ENCODE results near the gene LRRC47. TPM values are rescaled to one million over a fixed set of nuclear protein-coding genes. Genes with fewer than 3 reads are reported as not detected.

Gene LRRC47
- total and polyA plus RNA-seq, 2 of the 13 experiments (the other 11 are each of a cell fraction or from before 2014, with no cell fraction given), result 18.3 to 52.5 TPM

DNA sequence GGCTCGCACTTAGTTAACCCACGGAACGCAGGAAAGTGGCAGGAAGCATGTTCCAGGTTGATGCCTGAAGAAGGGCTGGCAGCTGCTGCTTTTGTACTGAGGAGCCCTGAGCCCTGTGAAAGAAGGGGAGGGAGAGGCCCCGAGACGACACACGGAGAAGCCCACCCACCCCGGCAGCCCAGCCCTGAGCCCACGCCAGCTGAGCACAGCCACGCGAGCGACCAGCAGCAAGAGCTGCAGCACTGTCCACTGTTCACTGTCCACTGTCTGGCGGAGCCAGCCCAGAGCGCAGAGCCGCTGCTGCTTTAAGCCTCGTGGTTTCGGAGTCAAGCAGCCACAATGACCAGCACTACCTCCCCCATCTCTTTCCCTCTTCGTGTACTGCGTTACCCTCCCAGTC is 5.3 kb downstream of the LRRC47 start:
- H3K79me2 ChIP-seq (ENCODE audit: insufficient read depth, low read length), result peaks cover 45% of the 10 kb centered on the region
- H3K9me3 ChIP-seq (ENCODE audit: low read length), result no peaks in the 10 kb centered on the region
- H3K9ac ChIP-seq (ENCODE audit: insufficient read depth, low read depth, low read length), result no peak overlapping the region
- H4K20me1 ChIP-seq (ENCODE audit: insufficient read depth, low read length), result 0 out of 2 replicates have a peak, but pooled peaks cover 9% of the 10 kb centered on the region
- H3K27me3 ChIP-seq (ENCODE audit: control insufficient read depth in 1 of 2, insufficient read depth in 2 of 2, low read length in 2 of 2), result no peaks in the 10 kb centered on the region; a peak in 1 of 5 replicates
- no peak for DNase-seq (ENCODE audit: low spot score)
- in situ Hi-C loops (cut with HindIII; ENCODE audit: extremely low pct_ligation_motif_present, low pct_unique_long_range_greater_than_20kb) (no loop called here), intact Hi-C loops (cut with micrococcal nuclease; ENCODE audit: unreplicated experiment) (no loop called here)
- peaks cover 32% of the 10 kb centered on the region for H3K4me1 ChIP-seq (ENCODE audit: insufficient read depth, low read length)
- TF ChIP-seq ZNF207 (IDR thresholded peaks at IDR 0.05; ENCODE audit: borderline replicate concordance) (no peak), TEAD3 (CRISPR knock-in tag; optimal IDR thresholded peaks at IDR 0.05; ENCODE audit: borderline replicate concordance) (no peak), CREM (IDR thresholded peaks at IDR 0.05) (no peak), CREM (CRISPR knock-in tag; IDR thresholded peaks at IDR 0.05) (no peak), MAFG (CRISPR knock-in tag; IDR thresholded peaks at IDR 0.05) (no peak), SP1 (IDR thresholded peaks at IDR 0.05) (no peak), SP1 (CRISPR knock-in tag; IDR thresholded peaks at IDR 0.05) (no peak), KLF6 (CRISPR knock-in tag; IDR thresholded peaks at IDR 0.05) (no peak), ZNF234 (CRISPR knock-in tag; conservative IDR thresholded peaks at IDR 0.05) (no peak), NR2F6 (IDR thresholded peaks at IDR 0.05) (no peak), NR2F6 (CRISPR knock-in tag; IDR thresholded peaks at IDR 0.05) (no peak), DNMT3B (CRISPR knock-in tag; conservative IDR thresholded peaks at IDR 0.05) (no peak), PPARG (CRISPR knock-in tag; conservative IDR thresholded peaks at IDR 0.05) (no peak)
- TF ChIP-seq, protein P1, sequence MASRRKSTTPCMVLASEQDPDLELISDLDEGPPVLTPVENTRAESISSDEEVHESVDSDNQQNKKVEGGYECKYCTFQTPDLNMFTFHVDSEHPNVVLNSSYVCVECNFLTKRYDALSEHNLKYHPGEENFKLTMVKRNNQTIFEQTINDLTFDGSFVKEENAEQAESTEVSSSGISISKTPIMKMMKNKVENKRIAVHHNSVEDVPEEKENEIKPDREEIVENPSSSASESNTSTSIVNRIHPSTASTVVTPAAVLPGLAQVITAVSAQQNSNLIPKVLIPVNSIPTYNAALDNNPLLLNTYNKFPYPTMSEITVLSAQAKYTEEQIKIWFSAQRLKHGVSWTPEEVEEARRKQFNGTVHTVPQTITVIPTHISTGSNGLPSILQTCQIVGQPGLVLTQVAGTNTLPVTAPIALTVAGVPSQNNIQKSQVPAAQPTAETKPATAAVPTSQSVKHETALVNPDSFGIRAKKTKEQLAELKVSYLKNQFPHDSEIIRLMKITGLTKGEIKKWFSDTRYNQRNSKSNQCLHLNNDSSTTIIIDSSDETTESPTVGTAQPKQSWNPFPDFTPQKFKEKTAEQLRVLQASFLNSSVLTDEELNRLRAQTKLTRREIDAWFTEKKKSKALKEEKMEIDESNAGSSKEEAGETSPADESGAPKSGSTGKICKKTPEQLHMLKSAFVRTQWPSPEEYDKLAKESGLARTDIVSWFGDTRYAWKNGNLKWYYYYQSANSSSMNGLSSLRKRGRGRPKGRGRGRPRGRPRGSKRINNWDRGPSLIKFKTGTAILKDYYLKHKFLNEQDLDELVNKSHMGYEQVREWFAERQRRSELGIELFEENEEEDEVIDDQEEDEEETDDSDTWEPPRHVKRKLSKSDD (CRISPR knock-in tag; IDR thresholded peaks at IDR 0.05; ENCODE audit: low read depth), result no peak
- TF ChIP-seq, protein P2, sequence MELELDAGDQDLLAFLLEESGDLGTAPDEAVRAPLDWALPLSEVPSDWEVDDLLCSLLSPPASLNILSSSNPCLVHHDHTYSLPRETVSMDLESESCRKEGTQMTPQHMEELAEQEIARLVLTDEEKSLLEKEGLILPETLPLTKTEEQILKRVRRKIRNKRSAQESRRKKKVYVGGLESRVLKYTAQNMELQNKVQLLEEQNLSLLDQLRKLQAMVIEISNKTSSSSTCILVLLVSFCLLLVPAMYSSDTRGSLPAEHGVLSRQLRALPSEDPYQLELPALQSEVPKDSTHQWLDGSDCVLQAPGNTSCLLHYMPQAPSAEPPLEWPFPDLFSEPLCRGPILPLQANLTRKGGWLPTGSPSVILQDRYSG (CRISPR knock-in tag; IDR thresholded peaks at IDR 0.05), result no peak
- CTCF ChIA-PET (ENCODE audit: low intra/inter-chr PET ratio, low total read pairs), result no interaction called here
- H3K4me3 ChIP-seq (replicated peaks in 1 of 3; ENCODE audit: insufficient read depth in 1 of 3, low read depth in 2 of 3, low read length in 3 of 3), result no peak overlapping the region
- peaks cover 10 to 28% of the 10 kb centered on the region in 2 experiments; a peak in 4 of 5 replicates for H3K36me3 ChIP-seq (replicated peaks in 1 of 2; ENCODE audit: control insufficient read depth in 1 of 2, insufficient read depth in 2 of 2, low read length in 2 of 2)
- 98% methylated on average over 18 of the region's 18 CpGs for WGBS (ENCODE audit: low lambda C conversion rate)
- H2AFZ ChIP-seq (ENCODE audit: low read length), result no peak overlapping the region
- H3K27ac ChIP-seq (ENCODE audit: extremely low read length, insufficient read depth, low read length), result no peak overlapping the region
- POLR2A ChIA-PET, result interaction anchor here (1.3 kb wide), 1 partner anchor 16 kb away, joined by 3 read pairs; no protein-coding TSS in a partner anchor
- no TSS peak for BruUV-seq (replicated peaks)
- FAIRE-seq, result no peak
- no peak for ATAC-seq
- H3K4me2 ChIP-seq (ENCODE audit: low read depth, low read length), result no peak overlapping the region
